Suprapubic skin (tissue), 4 donors: ENCODE results near the gene METAP2.

Experiments used
- POLR2A ChIP-seq, 2 donors: fragments of 450-650 bp; IDR thresholded peaks; one replicate each; pipeline ENCODE4 v1.6.1; 2017; ENCODE audit warnings: antibody characterized with exemption in 2 of 2, mild to moderate bottlenecking in 2 of 2, moderate library complexity in 2 of 2
- POLR2AphosphoS5 ChIP-seq, 3 donors: sonication (generic); formaldehyde crosslinking; IDR thresholded peaks; one replicate each; pipeline ENCODE4 v1.6.1; 2017; ENCODE audit warnings: antibody characterized with exemption in 3 of 3
- TF ChIP-seq, protein P1 (sequence below), 2 donors: fragments of 200-600 bp in 1 of 2; fragments of 450-650 bp in 1 of 2; sonication (generic) in 1 of 2; IDR thresholded peaks; one replicate each; pipeline ENCODE4 v1.5.1; 2016 to 2019; ENCODE audit warnings: antibody characterized with exemption in 2 of 2, mild to moderate bottlenecking in 1 of 2, moderate library complexity in 1 of 2

DNA sequence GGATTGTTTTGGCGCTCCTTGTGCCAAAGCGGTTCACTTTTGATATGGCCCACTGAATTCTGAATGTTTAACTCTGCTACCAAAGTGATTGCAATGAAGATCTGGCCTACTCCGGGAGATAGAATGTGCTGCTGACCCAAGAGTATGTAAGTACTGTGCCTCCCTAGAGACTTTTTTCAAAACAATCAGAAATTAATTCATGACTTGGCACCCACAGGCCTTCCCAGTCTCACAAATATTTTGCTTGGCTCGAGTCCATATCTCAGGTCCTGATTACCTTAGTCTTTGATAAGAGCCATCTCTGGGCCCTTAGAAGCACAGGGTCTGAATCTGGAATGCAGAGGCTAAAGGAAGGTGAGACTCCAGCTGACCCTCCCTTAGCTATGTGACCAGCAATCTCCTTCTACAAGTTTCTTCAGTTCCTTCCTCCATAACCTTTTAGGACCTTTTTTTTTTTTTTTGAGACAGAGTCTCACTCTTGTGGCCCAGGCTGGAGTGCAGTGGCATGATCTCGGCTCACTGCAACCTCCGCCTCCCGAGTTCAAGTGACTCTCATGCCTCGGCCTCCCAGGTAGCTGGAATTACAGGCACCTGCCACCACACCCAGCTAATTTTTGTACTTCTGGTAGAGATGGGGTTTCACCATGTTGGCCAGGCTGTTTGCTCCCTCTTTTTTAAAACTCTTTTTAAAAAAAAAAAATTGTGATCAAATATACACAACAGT is 49.5 kb upstream of the METAP2 start:
- no peak for TF ChIP-seq POLR2A (IDR thresholded peaks at IDR 0.05)
- TF ChIP-seq, protein P1, sequence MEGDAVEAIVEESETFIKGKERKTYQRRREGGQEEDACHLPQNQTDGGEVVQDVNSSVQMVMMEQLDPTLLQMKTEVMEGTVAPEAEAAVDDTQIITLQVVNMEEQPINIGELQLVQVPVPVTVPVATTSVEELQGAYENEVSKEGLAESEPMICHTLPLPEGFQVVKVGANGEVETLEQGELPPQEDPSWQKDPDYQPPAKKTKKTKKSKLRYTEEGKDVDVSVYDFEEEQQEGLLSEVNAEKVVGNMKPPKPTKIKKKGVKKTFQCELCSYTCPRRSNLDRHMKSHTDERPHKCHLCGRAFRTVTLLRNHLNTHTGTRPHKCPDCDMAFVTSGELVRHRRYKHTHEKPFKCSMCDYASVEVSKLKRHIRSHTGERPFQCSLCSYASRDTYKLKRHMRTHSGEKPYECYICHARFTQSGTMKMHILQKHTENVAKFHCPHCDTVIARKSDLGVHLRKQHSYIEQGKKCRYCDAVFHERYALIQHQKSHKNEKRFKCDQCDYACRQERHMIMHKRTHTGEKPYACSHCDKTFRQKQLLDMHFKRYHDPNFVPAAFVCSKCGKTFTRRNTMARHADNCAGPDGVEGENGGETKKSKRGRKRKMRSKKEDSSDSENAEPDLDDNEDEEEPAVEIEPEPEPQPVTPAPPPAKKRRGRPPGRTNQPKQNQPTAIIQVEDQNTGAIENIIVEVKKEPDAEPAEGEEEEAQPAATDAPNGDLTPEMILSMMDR (IDR thresholded peaks at IDR 0.05) = no peak
- no peak for TF ChIP-seq POLR2AphosphoS5 (IDR thresholded peaks at IDR 0.05)
